ENCODE data around the gene UXT.
A peak's percentile ranks its signal among the peaks of the same experiment; 100 is the strongest.

The UXT gene

DNA sequence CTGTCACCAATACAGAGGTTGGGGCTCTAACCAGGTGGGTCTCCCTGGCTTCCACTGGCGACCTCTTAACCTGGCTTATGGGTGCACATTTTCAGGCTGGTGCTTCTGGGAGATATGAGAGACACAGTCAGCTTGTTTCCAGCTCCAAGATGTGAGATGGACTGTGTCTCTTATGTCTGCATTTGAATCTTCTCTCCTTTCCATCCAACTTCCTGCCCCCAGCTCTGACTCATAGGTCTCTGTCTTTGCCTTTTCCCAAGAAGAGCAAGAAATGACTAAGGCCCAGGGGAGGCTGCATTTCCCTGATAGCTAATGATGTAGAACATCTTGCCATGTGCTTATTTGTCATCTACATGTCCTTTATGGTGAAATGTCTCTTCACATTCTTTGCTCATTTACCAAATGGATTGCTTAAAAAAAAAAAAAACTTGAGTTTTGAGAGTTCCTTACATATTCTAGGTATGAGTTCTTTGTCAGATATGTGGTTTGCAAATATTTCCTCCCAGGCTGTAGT is 3.2 kb upstream of the UXT start:
- TF ChIP-seq, protein P1, sequence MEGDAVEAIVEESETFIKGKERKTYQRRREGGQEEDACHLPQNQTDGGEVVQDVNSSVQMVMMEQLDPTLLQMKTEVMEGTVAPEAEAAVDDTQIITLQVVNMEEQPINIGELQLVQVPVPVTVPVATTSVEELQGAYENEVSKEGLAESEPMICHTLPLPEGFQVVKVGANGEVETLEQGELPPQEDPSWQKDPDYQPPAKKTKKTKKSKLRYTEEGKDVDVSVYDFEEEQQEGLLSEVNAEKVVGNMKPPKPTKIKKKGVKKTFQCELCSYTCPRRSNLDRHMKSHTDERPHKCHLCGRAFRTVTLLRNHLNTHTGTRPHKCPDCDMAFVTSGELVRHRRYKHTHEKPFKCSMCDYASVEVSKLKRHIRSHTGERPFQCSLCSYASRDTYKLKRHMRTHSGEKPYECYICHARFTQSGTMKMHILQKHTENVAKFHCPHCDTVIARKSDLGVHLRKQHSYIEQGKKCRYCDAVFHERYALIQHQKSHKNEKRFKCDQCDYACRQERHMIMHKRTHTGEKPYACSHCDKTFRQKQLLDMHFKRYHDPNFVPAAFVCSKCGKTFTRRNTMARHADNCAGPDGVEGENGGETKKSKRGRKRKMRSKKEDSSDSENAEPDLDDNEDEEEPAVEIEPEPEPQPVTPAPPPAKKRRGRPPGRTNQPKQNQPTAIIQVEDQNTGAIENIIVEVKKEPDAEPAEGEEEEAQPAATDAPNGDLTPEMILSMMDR (IDR thresholded peaks at IDR 0.05; ENCODE audit: borderline replicate concordance, control extremely low read depth, extremely low read depth, insufficient read depth, missing control alignments): no peak
- no peak for DNase-seq (ENCODE audit: low spot score)
- in situ Hi-C loops (cut with MboI; ENCODE audit: low sequenced_read_pairs, unreplicated experiment): no loop called here

DNA sequence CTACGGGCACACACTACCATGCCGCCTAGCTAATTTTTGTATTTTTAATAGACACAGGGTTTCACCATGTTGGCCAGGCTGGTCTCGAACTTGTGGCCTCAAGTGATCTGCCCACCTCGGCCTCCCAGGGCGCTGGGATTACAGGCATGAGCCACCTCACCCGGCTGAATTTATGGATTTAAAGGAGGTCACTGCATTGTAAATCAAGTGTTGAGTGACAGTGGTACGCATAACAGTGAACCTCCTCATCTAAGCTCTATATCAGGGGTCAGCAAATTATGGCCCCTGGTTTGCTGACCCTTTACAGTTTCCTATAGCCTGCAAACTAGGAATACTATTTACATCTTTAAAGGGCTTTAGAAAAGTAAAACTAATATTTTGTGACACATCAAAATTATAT is 2.6 kb upstream of the UXT start:
- no peak for DNase-seq (ENCODE audit: low spot score)
- TF ChIP-seq, protein P1 (IDR thresholded peaks at IDR 0.05; ENCODE audit: borderline replicate concordance, control extremely low read depth, extremely low read depth, insufficient read depth, missing control alignments): no peak
- in situ Hi-C loops (cut with MboI; ENCODE audit: low sequenced_read_pairs, unreplicated experiment): no loop called here

DNA sequence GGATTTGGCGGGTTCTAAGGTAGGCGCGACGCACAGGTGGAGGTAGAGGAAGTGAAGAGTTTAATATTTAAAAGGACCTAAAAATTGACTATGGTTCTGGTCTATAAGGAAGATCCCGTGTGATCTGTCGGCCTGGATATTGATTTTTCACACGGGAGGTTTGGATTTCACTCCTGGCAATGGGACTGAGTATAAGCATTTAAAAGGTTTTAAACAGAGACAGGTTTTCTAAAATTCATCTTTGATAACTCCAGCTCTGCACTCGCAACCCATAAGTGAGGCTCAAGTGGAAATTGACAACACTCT is 394 bp upstream of the UXT start:
- in situ Hi-C loops (cut with MboI; ENCODE audit: low sequenced_read_pairs, unreplicated experiment): no loop called here
- TF ChIP-seq, protein P1 (IDR thresholded peaks at IDR 0.05; ENCODE audit: borderline replicate concordance, control extremely low read depth, extremely low read depth, insufficient read depth, missing control alignments): no peak
- DNase-seq (ENCODE audit: low spot score): no peak

DNA sequence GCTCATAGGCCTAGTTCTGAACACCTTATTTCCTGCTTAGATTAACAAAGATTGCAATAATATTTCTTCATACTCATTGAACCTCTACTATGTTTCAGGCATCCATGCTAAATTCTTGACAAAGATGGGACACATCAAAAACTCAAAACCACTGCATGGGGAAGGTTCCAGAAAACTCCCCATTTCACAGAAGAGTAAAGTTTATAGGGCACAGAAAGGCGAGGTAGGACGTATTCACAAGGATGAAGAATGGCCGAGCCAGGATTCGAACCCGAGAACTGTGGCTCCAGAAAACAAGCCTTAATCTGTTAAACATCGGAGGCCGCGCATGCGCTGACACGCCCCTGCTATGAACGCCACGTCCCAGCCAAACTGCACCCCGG is 688 bp downstream of the UXT start:
- TF ChIP-seq, protein P1 (IDR thresholded peaks at IDR 0.05; ENCODE audit: borderline replicate concordance, control extremely low read depth, extremely low read depth, insufficient read depth, missing control alignments): no peak
- in situ Hi-C loops (cut with MboI; ENCODE audit: low sequenced_read_pairs, unreplicated experiment): no loop called here
- DNase-seq (ENCODE audit: low spot score): no peak

DNA sequence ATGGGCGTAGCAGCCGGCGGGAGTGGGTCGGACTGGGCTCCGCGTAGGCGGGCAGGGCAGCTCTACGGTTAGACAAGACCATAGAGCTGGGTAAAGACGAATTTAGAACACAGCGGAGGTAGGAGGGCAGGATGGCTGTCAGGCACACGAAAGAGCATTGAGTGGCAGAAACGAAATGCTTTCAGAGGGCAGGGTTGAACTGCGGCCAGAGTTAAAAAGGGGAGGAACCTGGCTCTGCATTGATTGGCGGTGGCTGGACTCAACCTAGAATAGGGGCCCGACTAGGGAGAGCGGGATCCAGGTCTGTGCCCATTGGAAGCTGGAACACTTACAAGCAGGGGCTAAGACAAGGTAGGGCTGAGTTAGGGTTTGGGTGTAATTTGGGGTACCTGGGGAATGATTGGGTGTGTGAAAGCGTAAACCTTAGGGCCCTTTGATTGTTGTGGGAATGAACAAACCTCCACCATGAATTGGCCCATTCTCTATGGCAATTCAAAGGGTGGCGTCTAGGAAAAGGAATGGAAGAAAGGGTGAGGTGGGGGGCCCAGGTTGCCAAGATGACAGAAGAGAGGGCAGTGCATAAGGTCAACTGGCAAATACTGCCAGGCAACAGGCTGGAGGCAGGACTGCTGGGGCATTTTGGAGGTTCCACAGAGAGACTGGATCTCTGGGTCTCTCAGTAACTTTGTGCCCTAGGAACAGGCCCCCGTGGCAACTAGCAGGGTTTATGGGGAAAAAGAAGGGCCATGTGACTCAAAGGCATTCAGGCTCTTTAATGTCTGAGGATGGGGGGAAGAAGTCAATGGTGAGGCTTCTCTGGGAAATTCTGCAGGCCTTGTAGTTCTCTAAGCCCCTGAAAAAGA is 7.7 kb downstream of the UXT start:
- no peak for DNase-seq (ENCODE audit: low spot score)
- in situ Hi-C loops (cut with MboI; ENCODE audit: low sequenced_read_pairs, unreplicated experiment): no loop called here
- TF ChIP-seq, protein P1 (IDR thresholded peaks at IDR 0.05; ENCODE audit: borderline replicate concordance, control extremely low read depth, extremely low read depth, insufficient read depth, missing control alignments): no peak

DNA sequence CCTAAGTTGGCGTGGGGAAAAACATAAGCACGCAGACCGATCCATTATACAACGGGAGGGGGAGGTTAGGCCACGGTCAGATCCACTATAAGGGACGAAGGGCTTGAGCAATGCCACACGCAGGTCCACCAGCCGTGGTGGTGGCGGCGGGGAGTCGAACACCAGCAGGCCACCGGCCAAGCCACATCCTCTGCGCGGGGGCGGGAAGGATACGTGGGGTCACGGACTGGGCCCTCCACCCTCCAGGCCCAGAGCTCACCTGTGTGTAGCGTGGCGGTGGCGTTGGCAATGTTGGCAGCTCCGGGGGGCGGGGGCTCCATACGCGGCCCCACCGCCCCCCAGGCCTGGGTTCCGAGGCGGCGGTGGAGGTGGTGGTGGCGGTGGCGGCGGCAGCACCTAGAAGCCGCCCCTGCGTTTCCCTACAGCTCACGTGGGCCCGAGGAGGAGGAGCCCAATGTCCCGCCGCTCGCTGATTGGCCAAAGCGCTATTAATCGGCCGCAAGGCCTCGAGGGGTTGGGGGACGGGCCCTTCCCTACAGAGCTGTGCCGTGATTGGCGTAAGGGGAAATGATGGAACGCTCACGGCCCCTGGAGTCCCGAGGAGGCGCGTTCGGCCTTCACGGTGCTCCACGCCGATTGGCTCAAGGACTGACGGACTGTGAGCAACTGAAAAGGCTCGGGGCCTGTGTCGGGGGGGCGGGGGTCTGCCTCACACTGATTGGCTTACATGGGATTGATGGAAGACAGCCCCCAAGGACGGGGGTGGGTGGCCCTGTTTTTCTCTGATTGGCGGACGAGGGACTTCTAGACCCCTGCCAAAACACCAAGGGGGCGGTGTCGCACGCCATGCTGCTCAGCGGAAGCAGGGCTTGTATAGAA is 8.6 kb downstream of the UXT start, which contains the start of gene ELK1:
Gene ELK1, minus strand, starts transcription at position 400 of the 879 bp plus-strand sequence. CDS start 9,122 bp downstream, outside the sequence.
- in situ Hi-C loops (cut with MboI; ENCODE audit: low sequenced_read_pairs, unreplicated experiment): no loop called here
- TF ChIP-seq, protein P1 (IDR thresholded peaks at IDR 0.05; ENCODE audit: borderline replicate concordance, control extremely low read depth, extremely low read depth, insufficient read depth, missing control alignments): peak; percentile 5

More for the DNA sequence above, 8.6 kb downstream of the UXT start, which contains the start of gene ELK1:
- DNase-seq (ENCODE audit: low spot score): peak; percentile 88
